GM19395 (cell line): Measurements from ENCODE around the gene CD74.
A peak's percentile ranks its signal among the peaks of the same experiment; 100 is the strongest.
"Not testable (repeated sequence)": the region's sequence is repeated elsewhere in the genome, so short reads cannot be mapped to it uniquely, and the experiment has no call there.

ENCODE experiments used
- ATAC-seq: cut with Tn5 transposase; IDR thresholded peaks from one replicate; pipeline ENCODE4 v1.9.1; 2021; ENCODE audit warnings: mild to moderate bottlenecking, moderate library complexity; ENCODE audit not compliant: unreplicated experiment

CD74 gene

GRCh38 chr5:150412319-150413175 lies at the start of gene CD74:
CD74 (minus strand) TSS chr5:150412910; CDS start chr5:150412749, 161 bp downstream.
- ATAC-seq = peak; percentile 79

- ATAC-seq = peak; percentile 91
Observed at GRCh38 chr5:150461231-150461630, 48.5 kb upstream of the CD74 start.

GRCh38 chr5:150460781-150461180 lies 48.1 kb upstream of the CD74 start:
- ATAC-seq = no peak

- peak; percentile 64 for ATAC-seq
Observed at GRCh38 chr5:150458802-150459557, 46.3 kb upstream of the CD74 start.

- no peak for ATAC-seq
Observed at GRCh38 chr5:150457562-150458240, 45.0 kb upstream of the CD74 start.

- no peak for ATAC-seq
Observed at GRCh38 chr5:150457121-150457520, 44.4 kb upstream of the CD74 start.

GRCh38 chr5:150454492-150455229 lies 42.0 kb upstream of the CD74 start:
- ATAC-seq = no peak

GRCh38 chr5:150454027-150454426 lies 41.3 kb upstream of the CD74 start:
- ATAC-seq = not testable (repeated sequence)

- ATAC-seq = no peak
Observed at GRCh38 chr5:150452914-150453313, 40.2 kb upstream of the CD74 start.

- no peak for ATAC-seq
Observed at GRCh38 chr5:150451594-150451993, 38.9 kb upstream of the CD74 start.

- ATAC-seq = peak; percentile 97
Observed at GRCh38 chr5:150449517-150450339, 37.0 kb upstream of the CD74 start, which contains the start of gene RPS14. RPS14 (minus strand) TSS chr5:150449739; CDS start chr5:150447733, 2,006 bp downstream.

- peak; percentile 33 for ATAC-seq
Observed at GRCh38 chr5:150448952-150449516, 36.3 kb upstream of the CD74 start.

GRCh38 chr5:150448334-150448733 lies 35.6 kb upstream of the CD74 start:
- no peak for ATAC-seq

GRCh38 chr5:150447188-150447587 lies 34.5 kb upstream of the CD74 start:
- ATAC-seq = no peak

- no peak for ATAC-seq
Observed at GRCh38 chr5:150446583-150446982, 33.9 kb upstream of the CD74 start.

- ATAC-seq = no peak
Observed at GRCh38 chr5:150446088-150446487, 33.4 kb upstream of the CD74 start.

- no peak for ATAC-seq
Observed at GRCh38 chr5:150444770-150445169, 32.1 kb upstream of the CD74 start.

GRCh38 chr5:150443242-150444075 lies 30.7 kb upstream of the CD74 start:
- no peak for ATAC-seq

- ATAC-seq = no peak
Observed at GRCh38 chr5:150442699-150443080, 30.0 kb upstream of the CD74 start.
